Retinal pigment epithelial cell (primary cell): ENCODE data around the gene GRM1.

ENCODE experiments used
- DNase-seq: peaks from one replicate; pipeline ENCODE4 v3.0.0-alpha.2; 2010; ENCODE audit warnings: low read depth
- H3K4me3 ChIP-seq: 2 replicates; pipeline ENCODE4 v1.5.1; 2011; ENCODE audit warnings: mild to moderate bottlenecking, low read length, control low read depth, moderate library complexity
- TF ChIP-seq, protein P1 (sequence below): conservative IDR thresholded peaks from 2 replicates; pipeline ENCODE4 v1.5.1; 2011; ENCODE audit warnings: low read depth, low read length, control low read depth, inconsistent platforms

The GRM1 gene

DNA sequence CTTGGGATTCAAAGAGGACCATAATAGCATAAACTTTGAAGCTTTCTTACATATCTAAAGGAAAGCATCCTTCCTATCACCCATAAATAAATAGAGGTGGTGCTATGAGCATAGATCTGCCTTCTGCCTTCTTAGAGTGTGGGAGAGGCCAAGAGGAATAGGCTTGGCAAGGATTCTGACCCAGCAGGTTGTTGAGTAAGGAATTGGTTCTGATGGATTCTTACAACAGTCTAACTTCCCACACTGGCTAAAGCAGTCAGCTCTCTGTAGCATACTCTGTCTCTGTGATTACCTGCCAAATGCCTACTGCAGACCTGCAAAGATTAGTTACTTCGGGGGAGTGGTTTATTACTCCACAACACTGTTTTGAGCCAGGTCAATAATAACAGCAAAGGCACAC, 316.7 kb downstream of the GRM1 start:
- H3K4me3 ChIP-seq, result no peak overlapping the region
- TF ChIP-seq, protein P1, sequence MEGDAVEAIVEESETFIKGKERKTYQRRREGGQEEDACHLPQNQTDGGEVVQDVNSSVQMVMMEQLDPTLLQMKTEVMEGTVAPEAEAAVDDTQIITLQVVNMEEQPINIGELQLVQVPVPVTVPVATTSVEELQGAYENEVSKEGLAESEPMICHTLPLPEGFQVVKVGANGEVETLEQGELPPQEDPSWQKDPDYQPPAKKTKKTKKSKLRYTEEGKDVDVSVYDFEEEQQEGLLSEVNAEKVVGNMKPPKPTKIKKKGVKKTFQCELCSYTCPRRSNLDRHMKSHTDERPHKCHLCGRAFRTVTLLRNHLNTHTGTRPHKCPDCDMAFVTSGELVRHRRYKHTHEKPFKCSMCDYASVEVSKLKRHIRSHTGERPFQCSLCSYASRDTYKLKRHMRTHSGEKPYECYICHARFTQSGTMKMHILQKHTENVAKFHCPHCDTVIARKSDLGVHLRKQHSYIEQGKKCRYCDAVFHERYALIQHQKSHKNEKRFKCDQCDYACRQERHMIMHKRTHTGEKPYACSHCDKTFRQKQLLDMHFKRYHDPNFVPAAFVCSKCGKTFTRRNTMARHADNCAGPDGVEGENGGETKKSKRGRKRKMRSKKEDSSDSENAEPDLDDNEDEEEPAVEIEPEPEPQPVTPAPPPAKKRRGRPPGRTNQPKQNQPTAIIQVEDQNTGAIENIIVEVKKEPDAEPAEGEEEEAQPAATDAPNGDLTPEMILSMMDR, result no peak
- DNase-seq, result no peak

GRCh38 chr6:146347090-146347489, 318.2 kb downstream of the GRM1 start:
- DNase-seq, result no peak
- TF ChIP-seq, protein P1, result no peak
- H3K4me3 ChIP-seq, result no peak overlapping the region

- TF ChIP-seq, protein P1, result no peak
- no peak for DNase-seq
- no peak overlapping the region for H3K4me3 ChIP-seq
Measured at GRCh38 chr6:146347690-146348089, 318.8 kb downstream of the GRM1 start.

- TF ChIP-seq, protein P1, result no peak
- no peak overlapping the region for H3K4me3 ChIP-seq
- DNase-seq, result no peak
Measured at GRCh38 chr6:146351018-146351417, 322.2 kb downstream of the GRM1 start.

DNA sequence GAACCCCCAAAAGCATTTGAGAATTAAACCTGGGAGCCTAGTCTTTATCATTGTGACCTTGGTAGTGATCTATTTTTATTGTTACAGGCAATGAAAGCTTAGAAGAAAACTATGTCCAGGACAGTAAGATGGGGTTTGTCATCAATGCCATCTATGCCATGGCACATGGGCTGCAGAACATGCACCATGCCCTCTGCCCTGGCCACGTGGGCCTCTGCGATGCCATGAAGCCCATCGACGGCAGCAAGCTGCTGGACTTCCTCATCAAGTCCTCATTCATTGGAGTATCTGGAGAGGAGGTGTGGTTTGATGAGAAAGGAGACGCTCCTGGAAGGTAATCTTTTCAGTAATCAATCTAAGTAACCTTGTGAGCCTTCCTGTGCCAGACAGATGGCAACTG, 323.3 kb downstream of the GRM1 start:
- no peak overlapping the region for H3K4me3 ChIP-seq
- TF ChIP-seq, protein P1, result no peak
- no peak for DNase-seq

GRCh38 chr6:146354451-146354850, 325.6 kb downstream of the GRM1 start:
- no peak for DNase-seq
- TF ChIP-seq, protein P1, result no peak
- H3K4me3 ChIP-seq, result no peak overlapping the region

DNA sequence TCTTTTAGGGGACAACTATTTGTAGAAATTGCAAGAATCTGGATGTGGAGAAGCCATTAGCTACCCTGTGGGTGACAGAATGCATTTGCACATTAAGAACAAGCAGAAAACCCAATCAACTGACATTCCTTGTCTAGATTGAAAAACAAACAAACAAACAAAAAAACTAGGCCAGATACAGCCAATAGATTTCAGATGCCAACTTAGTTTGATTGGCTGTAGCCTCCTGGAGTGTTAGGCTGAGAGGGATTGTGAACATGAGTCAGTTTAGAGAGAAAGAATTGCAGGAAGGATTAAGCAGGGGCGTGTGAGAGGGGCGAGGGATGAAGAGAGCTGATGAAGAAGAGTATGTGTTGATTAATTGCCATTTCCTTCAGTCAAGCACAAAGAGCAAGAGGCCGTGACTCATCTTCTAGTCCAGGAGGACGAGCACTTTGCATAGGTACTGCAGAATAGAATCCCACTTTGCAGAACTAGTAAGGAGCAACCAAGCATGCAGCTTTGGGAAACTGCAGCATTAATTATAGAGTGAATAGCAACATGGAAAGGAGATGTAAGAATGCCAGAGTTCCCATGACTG, 326.7 kb downstream of the GRM1 start:
- no peak overlapping the region for H3K4me3 ChIP-seq
- TF ChIP-seq, protein P1, result no peak
- no peak for DNase-seq
